Neural cell (in vitro differentiated cells): Measurements from ENCODE around the gene DNAH6.

Experiments used
- EP300 ChIP-seq: fragments of 450-650 bp; conservative IDR thresholded peaks from 2 replicates; pipeline ENCODE4 v1.6.1; 2014; ENCODE audit warnings: antibody characterized with exemption, mild to moderate bottlenecking, moderate library complexity; ENCODE audit not compliant: poor library complexity, severe bottlenecking
- EZH2 ChIP-seq: fragments of 200-600, 300-800 bp; shearing (Covaris generic), sonication (generic); IDR thresholded peaks from 2 replicates; pipeline ENCODE4 v1.6.1; 2014; ENCODE audit warnings: antibody characterized with exemption, low read length, borderline replicate concordance, mild to moderate bottlenecking; ENCODE audit not compliant: insufficient read depth, poor library complexity, severe bottlenecking
- POLR2AphosphoS5 ChIP-seq: IDR thresholded peaks from 2 replicates; pipeline ENCODE4 v1.6.1; 2012
- TAF1 ChIP-seq: IDR thresholded peaks from 2 replicates; pipeline ENCODE4 v1.6.1; 2012; ENCODE audit warnings: low read depth
- TF ChIP-seq, protein P1 (sequence below): fragments of 450-650 bp; IDR thresholded peaks from 2 replicates; pipeline ENCODE4 v1.5.1; 2014; ENCODE audit warnings: antibody characterized with exemption, mild to moderate bottlenecking, moderate library complexity; ENCODE audit not compliant: poor library complexity, severe bottlenecking
- TF ChIP-seq, protein P2 (sequence below): IDR thresholded peaks from 2 replicates; pipeline ENCODE4 v1.6.1; 2012; ENCODE audit warnings: borderline replicate concordance

GRCh38 chr2:84725717-84726116, 209.4 kb downstream of the DNAH6 start:
- TF ChIP-seq, protein P1, sequence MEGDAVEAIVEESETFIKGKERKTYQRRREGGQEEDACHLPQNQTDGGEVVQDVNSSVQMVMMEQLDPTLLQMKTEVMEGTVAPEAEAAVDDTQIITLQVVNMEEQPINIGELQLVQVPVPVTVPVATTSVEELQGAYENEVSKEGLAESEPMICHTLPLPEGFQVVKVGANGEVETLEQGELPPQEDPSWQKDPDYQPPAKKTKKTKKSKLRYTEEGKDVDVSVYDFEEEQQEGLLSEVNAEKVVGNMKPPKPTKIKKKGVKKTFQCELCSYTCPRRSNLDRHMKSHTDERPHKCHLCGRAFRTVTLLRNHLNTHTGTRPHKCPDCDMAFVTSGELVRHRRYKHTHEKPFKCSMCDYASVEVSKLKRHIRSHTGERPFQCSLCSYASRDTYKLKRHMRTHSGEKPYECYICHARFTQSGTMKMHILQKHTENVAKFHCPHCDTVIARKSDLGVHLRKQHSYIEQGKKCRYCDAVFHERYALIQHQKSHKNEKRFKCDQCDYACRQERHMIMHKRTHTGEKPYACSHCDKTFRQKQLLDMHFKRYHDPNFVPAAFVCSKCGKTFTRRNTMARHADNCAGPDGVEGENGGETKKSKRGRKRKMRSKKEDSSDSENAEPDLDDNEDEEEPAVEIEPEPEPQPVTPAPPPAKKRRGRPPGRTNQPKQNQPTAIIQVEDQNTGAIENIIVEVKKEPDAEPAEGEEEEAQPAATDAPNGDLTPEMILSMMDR, result no peak
- no peak for TF ChIP-seq EZH2
- no peak for TF ChIP-seq EP300
- no peak for TF ChIP-seq POLR2AphosphoS5
- TF ChIP-seq, protein P2, sequence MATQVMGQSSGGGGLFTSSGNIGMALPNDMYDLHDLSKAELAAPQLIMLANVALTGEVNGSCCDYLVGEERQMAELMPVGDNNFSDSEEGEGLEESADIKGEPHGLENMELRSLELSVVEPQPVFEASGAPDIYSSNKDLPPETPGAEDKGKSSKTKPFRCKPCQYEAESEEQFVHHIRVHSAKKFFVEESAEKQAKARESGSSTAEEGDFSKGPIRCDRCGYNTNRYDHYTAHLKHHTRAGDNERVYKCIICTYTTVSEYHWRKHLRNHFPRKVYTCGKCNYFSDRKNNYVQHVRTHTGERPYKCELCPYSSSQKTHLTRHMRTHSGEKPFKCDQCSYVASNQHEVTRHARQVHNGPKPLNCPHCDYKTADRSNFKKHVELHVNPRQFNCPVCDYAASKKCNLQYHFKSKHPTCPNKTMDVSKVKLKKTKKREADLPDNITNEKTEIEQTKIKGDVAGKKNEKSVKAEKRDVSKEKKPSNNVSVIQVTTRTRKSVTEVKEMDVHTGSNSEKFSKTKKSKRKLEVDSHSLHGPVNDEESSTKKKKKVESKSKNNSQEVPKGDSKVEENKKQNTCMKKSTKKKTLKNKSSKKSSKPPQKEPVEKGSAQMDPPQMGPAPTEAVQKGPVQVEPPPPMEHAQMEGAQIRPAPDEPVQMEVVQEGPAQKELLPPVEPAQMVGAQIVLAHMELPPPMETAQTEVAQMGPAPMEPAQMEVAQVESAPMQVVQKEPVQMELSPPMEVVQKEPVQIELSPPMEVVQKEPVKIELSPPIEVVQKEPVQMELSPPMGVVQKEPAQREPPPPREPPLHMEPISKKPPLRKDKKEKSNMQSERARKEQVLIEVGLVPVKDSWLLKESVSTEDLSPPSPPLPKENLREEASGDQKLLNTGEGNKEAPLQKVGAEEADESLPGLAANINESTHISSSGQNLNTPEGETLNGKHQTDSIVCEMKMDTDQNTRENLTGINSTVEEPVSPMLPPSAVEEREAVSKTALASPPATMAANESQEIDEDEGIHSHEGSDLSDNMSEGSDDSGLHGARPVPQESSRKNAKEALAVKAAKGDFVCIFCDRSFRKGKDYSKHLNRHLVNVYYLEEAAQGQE, result no peak
- TF ChIP-seq TAF1, result no peak
